Glutamatergic neuron (in vitro differentiated cells): ENCODE measurements around the gene CABP4. TPM values are rescaled to one million over a fixed set of nuclear protein-coding genes. Genes with fewer than 3 reads are reported as not detected.

Experiments used
- DNase-seq: peaks from one replicate; pipeline ENCODE4 v3.0.0; 2022
- H3K27ac Mint-ChIP-seq: one replicate; pipeline ENCODE4 v1.8.0; 2020; ENCODE audit warnings: mild to moderate bottlenecking, mixed read lengths, inconsistent platforms; ENCODE audit not compliant: unreplicated experiment
- H3K27me3 Mint-ChIP-seq: one replicate; pipeline ENCODE4 v1.8.0; 2020; ENCODE audit warnings: mild to moderate bottlenecking, moderate library complexity, mixed read lengths, inconsistent platforms; ENCODE audit not compliant: unreplicated experiment
- H3K36me3 Mint-ChIP-seq: one replicate; pipeline ENCODE4 v1.8.0; 2020; ENCODE audit warnings: mild to moderate bottlenecking, mixed read lengths, inconsistent platforms; ENCODE audit not compliant: unreplicated experiment
- H3K4me1 Mint-ChIP-seq: one replicate; pipeline ENCODE4 v1.8.0; 2020; ENCODE audit warnings: mild to moderate bottlenecking, low read depth, mixed read lengths, inconsistent platforms; ENCODE audit not compliant: unreplicated experiment
- H3K4me3 Mint-ChIP-seq: one replicate; pipeline ENCODE4 v1.8.0; 2020; ENCODE audit warnings: mild to moderate bottlenecking, mixed read lengths, inconsistent platforms; ENCODE audit not compliant: unreplicated experiment
- H3K9me3 Mint-ChIP-seq: one replicate; pipeline ENCODE4 v1.8.0; 2020; ENCODE audit warnings: mild to moderate bottlenecking, moderate library complexity, mixed read lengths, inconsistent platforms; ENCODE audit not compliant: unreplicated experiment
- CTCF ChIP-seq: fragments of 200-600 bp; sonication (generic); IDR thresholded peaks from one replicate; pipeline ENCODE4 v1.5.0; 2021; ENCODE audit not compliant: partially characterized antibody, unreplicated experiment
- long read RNA-seq: library from polyadenylated mRNA; unstranded; transcript quantifications from one replicate; pipeline ENCODE4 v2.0.0, GENCODE V29; 2020; ENCODE audit not compliant: unreplicated experiment
- total RNA-seq: library from RNA; stranded (reverse); fragmentation: NEBNext Ultra II Directional; extraction: Animal tissue kit (Norgen Biotek cat#: 25700); gene quantifications from one replicate; pipeline ENCODE4 v1.2.1, GENCODE V29; 2021; ENCODE audit not compliant: unreplicated experiment

CABP4 gene
- not detected for total RNA-seq
- long read RNA-seq = 0 reads

- Mint-ChIP-seq H3K4me3 (no peak within 1 kb of the TSS), H3K36me3 (no peaks in the 10 kb centered on the region), H3K9me3 (peaks cover 6% of the 10 kb centered on the region), H3K27me3 (peaks cover 8% of the 10 kb centered on the region), H3K27ac (no peak within 1 kb of the TSS), H3K4me1 (no peaks in the 10 kb centered on the region)
- no peak for TF ChIP-seq CTCF
- no peak for DNase-seq
These were observed at the start of gene CABP4 for GRCh38 chr11:67455054-67455453. CABP4 (plus strand) TSS chr11:67455354; CDS start chr11:67455424, 70 bp downstream.

- peaks cover 5% of the 10 kb centered on the region for H3K4me1 Mint-ChIP-seq
- peaks cover 3% of the 10 kb centered on the region for H3K27me3 Mint-ChIP-seq
- H3K27ac Mint-ChIP-seq = no peak overlapping the region
- no peak for DNase-seq
- TF ChIP-seq CTCF = no peak
- no peaks in the 10 kb centered on the region for H3K36me3 Mint-ChIP-seq
- H3K4me3 Mint-ChIP-seq = no peak overlapping the region
- H3K9me3 Mint-ChIP-seq = no peaks in the 10 kb centered on the region
These were observed 49.3 kb upstream of the CABP4 start for GRCh38 chr11:67405688-67406339.

DNA sequence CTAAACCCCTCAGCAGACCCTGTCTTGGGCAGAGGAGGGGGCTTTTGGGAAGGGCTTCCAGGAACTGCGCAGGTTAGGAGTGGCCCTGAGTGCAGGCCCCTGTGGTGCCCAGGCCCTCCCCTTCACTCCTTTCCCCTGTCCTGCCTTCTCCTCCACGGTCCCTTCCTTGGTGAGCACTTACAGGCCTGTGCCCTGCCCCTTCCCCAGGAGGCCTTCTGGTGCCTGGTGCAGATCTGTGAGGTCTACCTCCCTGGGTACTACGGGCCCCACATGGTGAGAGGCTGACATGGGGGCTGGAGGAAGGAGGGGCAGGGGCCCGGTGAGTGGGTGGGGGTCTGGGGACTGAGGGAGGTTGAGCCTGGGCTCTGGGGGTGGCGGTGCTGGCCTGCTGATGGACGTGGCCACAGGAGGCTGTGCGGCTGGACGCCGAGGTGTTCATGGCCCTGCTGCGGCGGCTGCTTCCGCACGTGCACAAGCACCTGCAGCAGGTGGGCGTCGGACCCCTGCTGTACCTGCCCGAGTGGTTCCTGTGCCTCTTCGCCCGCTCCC, 48.7 kb upstream of the CABP4 start:
- H3K9me3 Mint-ChIP-seq = no peaks in the 10 kb centered on the region
- DNase-seq = no peak
- H3K4me1 Mint-ChIP-seq = peaks cover 5% of the 10 kb centered on the region
- no peak overlapping the region for H3K4me3 Mint-ChIP-seq
- no peak overlapping the region for H3K27ac Mint-ChIP-seq
- H3K36me3 Mint-ChIP-seq = no peaks in the 10 kb centered on the region
- no peak for TF ChIP-seq CTCF
- H3K27me3 Mint-ChIP-seq = peaks cover 3% of the 10 kb centered on the region

DNA sequence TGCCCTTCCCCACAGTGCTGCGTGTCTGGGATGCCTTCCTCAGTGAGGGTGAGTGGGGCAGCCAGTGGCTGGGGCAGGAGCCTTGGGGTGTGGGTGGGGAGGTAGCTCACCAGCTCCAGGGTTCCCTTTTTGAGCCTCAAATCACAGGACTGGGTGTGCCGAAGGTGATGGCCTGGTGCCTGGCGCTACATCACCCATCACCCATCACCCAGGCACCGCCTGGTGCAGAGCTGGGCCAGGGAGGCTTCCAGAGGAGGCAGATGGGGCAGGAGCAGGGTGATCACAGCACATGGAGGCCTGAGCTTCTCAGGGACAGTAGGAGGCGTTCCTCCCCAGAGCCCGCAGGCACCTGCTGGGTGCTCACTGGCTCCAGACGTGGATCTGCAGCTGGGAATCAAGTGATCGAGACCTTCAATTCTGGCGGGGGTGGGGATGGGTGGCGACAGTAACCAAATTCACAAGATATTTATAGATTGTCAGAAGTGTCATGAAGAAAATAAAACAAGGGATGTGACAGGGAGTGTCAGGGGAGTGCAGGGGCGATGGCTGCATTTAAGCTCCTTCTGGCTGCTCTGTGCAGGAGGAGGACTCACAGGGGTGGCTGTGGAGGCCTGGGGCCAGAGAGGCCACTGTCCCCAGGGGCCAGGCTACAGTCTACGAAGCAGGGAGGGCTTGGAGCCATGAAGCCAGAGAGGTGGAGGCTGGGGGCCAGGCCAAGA, 48.0 kb upstream of the CABP4 start:
- Mint-ChIP-seq H3K4me3 (no peak overlapping the region), H3K4me1 (peaks cover 5% of the 10 kb centered on the region), H3K9me3 (no peaks in the 10 kb centered on the region), H3K36me3 (no peaks in the 10 kb centered on the region), H3K27me3 (peaks cover 3% of the 10 kb centered on the region), H3K27ac (peak overlapping the region; percentile 49)
- TF ChIP-seq CTCF = no peak
- no peak for DNase-seq

DNA sequence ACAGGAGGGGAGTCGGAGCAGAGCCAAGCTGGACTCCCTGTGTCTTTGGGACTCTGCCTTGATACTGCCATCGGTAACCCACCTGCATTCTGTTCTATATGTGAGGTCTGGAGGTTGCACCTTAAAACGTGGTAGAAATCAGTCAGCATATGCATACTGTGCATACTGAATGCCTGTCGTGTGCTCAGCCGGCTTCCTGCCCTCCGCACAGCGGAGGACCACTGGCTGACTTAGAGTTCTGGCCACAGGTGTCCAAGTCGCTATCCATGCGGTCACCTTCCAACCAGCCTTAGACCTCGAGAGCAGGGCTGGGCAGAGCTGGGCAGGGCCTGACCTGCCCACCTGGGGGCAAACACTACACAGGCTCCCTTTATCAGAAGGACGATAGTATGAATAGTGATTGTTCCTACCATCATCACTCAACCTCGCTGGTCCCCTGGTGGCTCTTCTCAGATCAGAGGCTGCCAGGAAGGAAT, 47.4 kb upstream of the CABP4 start:
- Mint-ChIP-seq H3K9me3 (no peaks in the 10 kb centered on the region), H3K27me3 (peaks cover 3% of the 10 kb centered on the region), H3K4me1 (peaks cover 5% of the 10 kb centered on the region), H3K36me3 (no peaks in the 10 kb centered on the region), H3K27ac (no peak overlapping the region), H3K4me3 (no peak overlapping the region)
- DNase-seq = no peak
- no peak for TF ChIP-seq CTCF
